Measurements from ENCODE around the gene HDC.

HDC gene

DNA sequence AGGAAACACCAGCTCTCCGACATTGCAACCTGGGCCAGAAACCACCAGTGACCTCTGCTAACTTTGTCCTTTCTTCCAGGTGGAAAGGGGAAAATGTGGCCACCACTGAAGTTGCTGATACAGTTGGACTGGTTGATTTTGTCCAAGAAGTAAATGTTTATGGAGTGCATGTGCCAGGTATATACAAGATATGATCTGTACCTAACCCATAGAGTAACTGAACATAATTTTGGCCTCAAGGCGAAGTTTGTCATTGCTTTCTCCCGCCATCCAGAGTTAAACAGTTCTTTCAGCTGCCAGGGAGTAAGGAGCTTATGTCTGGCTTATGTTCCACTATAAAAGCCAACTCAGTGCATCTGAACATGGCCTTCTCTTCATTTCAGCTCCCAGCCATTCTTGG lies 36.7 kb downstream of the HDC start:
- H3K27ac ChIP-seq, result no peak overlapping the region
- DNase-seq (ENCODE audit: low read depth, low spot score), result no peak

DNA sequence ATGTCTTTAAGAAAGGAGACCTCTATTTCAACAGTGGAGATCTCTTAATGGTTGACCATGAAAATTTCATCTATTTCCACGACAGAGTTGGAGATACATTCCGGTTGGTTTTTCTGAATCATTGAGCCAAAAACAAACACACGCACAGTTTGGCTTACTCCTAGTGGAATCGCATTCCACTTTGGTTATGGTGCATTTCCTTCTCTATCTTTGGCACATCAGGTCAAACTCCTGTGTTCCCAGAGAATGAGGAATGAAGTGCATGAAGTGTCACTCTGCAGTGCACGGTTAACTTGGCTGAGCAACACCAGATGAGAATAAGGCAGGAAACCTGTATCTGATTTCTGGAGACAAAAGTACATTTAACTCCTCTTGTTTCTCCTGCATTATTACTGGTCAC lies 38.5 kb downstream of the HDC start:
- H3K27ac ChIP-seq, result no peak overlapping the region
- no peak for DNase-seq (ENCODE audit: low read depth, low spot score)

GRCh38 chr15:50225938-50226337 lies 39.6 kb downstream of the HDC start:
- no peak for DNase-seq (ENCODE audit: low read depth, low spot score)

GRCh38 chr15:50225057-50225456 lies 40.5 kb downstream of the HDC start:
- no peak for DNase-seq (ENCODE audit: low read depth, low spot score)
- no peak overlapping the region for H3K27ac ChIP-seq

More at GRCh38 chr15:50225938-50226337, 39.6 kb downstream of the HDC start:
- H3K27ac ChIP-seq, result no peak overlapping the region

GRCh38 chr15:50224606-50225005 lies 40.9 kb downstream of the HDC start:
- no peak overlapping the region for H3K27ac ChIP-seq
- DNase-seq (ENCODE audit: low read depth, low spot score), result no peak

DNA sequence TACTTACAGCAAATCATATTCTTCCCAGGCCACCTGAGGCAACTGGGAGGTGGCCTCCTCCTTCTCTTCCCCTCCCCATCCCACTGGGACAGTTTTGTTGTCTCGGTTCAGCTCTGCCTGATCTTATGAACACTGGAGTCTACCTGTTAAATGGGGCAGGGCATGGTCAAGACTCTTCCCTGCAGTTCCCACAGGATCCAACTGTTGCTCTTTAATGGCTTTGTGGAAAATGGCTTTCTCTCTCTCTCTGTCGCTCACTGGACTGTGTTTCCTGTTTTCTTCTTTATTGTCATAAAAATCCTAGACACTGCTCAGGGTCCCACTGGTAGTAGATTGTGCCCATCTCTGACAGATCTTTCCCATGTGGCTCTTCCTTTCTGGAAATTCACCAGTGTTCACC lies 43.3 kb downstream of the HDC start:
- H3K27ac ChIP-seq, result no peak overlapping the region
- DNase-seq (ENCODE audit: low read depth, low spot score), result no peak

- H3K27ac ChIP-seq, result peak overlapping the region; percentile 13
- DNase-seq (ENCODE audit: low read depth, low spot score), result peak; percentile 53
These were observed 45.7 kb downstream of the HDC start for GRCh38 chr15:50219820-50220219.

GRCh38 chr15:50218691-50219090 lies 46.8 kb downstream of the HDC start:
- no peak overlapping the region for H3K27ac ChIP-seq
- no peak for DNase-seq (ENCODE audit: low read depth, low spot score)

- H3K27ac ChIP-seq, result no peak overlapping the region
- no peak for DNase-seq (ENCODE audit: low read depth, low spot score)
These were observed 47.2 kb downstream of the HDC start for GRCh38 chr15:50218291-50218690.

GRCh38 chr15:50210462-50211157 lies 54.9 kb downstream of the HDC start:
- DNase-seq (ENCODE audit: low read depth, low spot score), result no peak
- H3K27ac ChIP-seq, result peak overlapping the region; percentile 65

DNA sequence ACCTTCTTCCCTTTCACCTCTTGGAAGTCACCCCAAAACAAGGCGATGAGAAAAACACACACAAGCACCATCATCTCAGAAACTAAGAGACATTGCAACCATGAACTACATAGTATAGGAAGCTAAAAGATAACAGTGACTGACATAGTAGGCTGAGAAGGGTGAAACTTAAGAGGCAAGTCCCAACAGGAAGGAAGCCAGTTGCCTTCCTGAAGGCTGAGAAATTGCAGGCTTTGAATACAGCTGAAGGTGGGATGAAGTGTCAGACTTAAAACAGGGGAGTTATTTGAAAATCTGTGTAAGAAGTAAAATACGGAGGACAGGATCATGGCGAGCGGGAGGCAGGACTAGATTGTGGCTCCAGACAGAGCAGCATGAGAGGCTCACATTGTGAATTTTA lies 55.7 kb downstream of the HDC start:
- H3K27ac ChIP-seq, result peak overlapping the region; percentile 65

GRCh38 chr15:50206020-50206419 lies 59.5 kb downstream of the HDC start:
- DNase-seq (ENCODE audit: low read depth, low spot score), result no peak
- H3K27ac ChIP-seq, result no peak overlapping the region

More for the DNA sequence above, 55.7 kb downstream of the HDC start:
- DNase-seq (ENCODE audit: low read depth, low spot score), result no peak

- DNase-seq (ENCODE audit: low read depth, low spot score), result no peak
These were observed 63.5 kb downstream of the HDC start for GRCh38 chr15:50202003-50202402.

DNA sequence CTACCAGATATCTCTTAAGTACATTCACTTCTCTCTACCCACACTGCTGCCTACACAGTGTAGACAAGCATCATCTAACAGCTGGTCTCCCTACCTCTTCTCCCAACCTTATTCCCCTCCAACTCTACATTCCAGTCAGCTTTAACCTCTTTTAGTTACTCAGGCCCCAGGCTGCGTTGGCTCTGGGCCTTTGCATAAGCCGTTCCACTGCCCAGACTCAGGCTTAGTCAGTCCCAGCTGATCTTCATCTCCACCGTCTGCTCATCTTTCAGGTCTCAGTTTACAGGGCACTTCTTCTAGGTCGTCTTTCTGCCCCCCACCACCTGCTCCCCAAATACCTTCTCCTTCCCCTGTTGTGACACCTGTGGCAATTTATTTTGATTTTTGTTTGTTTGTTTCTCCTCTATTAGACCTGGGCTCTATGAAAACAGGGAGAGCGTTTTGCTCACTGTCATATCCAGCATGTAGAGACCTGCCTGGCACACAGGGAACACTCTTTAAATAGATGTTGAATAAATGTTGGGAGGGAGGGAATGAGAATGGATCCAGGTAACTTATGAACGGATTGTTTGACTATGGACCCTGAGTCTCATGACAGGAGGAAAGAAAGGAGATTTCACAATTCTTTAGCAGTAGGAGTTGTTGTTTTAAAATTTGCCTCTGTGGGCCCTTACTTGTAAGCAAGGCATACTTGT lies 72.5 kb downstream of the HDC start:
- DNase-seq (ENCODE audit: low read depth, low spot score), result peak; percentile 34
- peak overlapping the region; percentile 57 for H3K27ac ChIP-seq

More at GRCh38 chr15:50202003-50202402, 63.5 kb downstream of the HDC start:
- no peak overlapping the region for H3K27ac ChIP-seq

DNA sequence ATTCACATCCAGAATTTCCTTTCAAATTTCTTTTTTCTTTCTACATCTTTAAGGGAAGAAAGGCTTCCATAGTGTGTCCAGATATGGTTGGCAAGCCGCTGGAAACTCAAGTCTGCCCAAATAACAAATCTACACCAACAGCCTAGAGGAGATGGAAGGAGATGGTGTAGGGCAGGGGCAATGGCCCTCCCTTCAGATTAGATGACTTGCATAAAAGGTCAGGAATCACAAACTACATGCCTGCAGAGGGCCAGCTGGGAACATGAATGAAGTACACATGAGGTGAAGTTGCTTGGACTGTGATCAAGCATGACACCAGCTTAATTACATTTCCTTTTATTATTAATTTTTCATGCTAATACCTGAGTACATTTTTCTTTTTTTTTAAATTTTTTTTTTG lies 73.4 kb downstream of the HDC start:
- no peak overlapping the region for H3K27ac ChIP-seq
- no peak for DNase-seq (ENCODE audit: low read depth, low spot score)
